HAP-1 (cell line): Measurements from ENCODE around the gene ITGA8.
"Not testable (repeated sequence)": the region's sequence is repeated elsewhere in the genome, so short reads cannot be mapped to it uniquely, and the experiment has no call there.

Experiments
- DNase-seq, 2 experiments: peaks; one replicate each; pipeline ENCODE4 v3.0.0-alpha.2; 2016 to 2020; ENCODE audit warnings: low spot score in 2 of 2
- H3K27me3 ChIP-seq: fragments of 250-450 bp; sonication (Bioruptor Pico); 2 replicates; pipeline ENCODE4 v1.5.1; 2020; ENCODE audit warnings: low read depth, mild to moderate bottlenecking, moderate library complexity
- H3K36me3 ChIP-seq: fragments of 250-450 bp; sonication (Bioruptor Pico); replicated peaks from 2 replicates; pipeline ENCODE4 v1.5.1; 2020; ENCODE audit warnings: mild to moderate bottlenecking
- H3K4me1 ChIP-seq: fragments of 250-450 bp; sonication (Bioruptor Pico); 2 replicates; pipeline ENCODE4 v1.5.1; 2020; ENCODE audit warnings: mild to moderate bottlenecking
- H3K4me3 ChIP-seq: fragments of 250-450 bp; sonication (Bioruptor Pico); 2 replicates; pipeline ENCODE4 v1.5.1; 2020; ENCODE audit warnings: mild to moderate bottlenecking, moderate library complexity
- H3K9me3 ChIP-seq: fragments of 250-450 bp; sonication (Bioruptor Pico); 2 replicates; pipeline ENCODE4 v1.5.1; 2020; ENCODE audit warnings: mild to moderate bottlenecking, moderate library complexity
- in situ Hi-C: fragments of 300-500 bp; cut with MboI; formaldehyde crosslinking; loops from 3 replicates; pipeline ENCODE4 v1.14.3; 2020; ENCODE audit warnings: low sequenced_read_pairs, inconsistent platforms, mixed read lengths

Gene ITGA8

DNA sequence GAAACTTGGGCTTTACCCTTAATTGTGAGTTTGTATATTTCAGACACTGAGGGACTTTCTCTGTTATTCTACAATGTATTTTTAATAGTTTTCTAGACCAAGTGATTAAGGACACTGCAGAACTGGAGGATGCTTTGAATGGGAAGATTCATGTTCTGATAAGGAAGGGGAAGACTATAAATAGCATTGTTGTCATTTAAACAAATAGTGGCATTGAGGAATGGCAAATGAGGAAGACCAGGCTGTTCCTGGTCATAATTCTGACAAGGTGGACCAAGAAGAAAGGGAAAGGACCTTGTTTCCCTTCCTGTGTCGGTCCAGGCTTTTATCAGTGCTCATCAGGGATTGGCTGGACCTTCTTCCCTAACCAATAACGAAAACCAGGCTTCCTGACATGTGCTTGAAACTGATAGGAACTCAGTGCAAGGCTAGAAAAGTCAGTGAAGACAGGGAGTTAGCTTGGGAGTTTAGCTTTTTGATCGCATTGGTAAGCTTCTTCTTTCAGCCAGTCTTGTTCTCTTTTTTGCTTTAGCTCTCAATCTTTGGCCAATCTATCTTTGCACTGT is 116.2 kb downstream of the ITGA8 start:
- no peaks in the 10 kb centered on the region for H3K36me3 ChIP-seq
- H3K9me3 ChIP-seq: no peaks in the 10 kb centered on the region
- H3K4me3 ChIP-seq: no peak overlapping the region
- H3K27me3 ChIP-seq: 0 out of 2 replicates have a peak, but pooled peaks cover 2% of the 10 kb centered on the region
- no peaks in the 10 kb centered on the region for H3K4me1 ChIP-seq
- no peak for DNase-seq
- in situ Hi-C loops: no loop called here

DNA sequence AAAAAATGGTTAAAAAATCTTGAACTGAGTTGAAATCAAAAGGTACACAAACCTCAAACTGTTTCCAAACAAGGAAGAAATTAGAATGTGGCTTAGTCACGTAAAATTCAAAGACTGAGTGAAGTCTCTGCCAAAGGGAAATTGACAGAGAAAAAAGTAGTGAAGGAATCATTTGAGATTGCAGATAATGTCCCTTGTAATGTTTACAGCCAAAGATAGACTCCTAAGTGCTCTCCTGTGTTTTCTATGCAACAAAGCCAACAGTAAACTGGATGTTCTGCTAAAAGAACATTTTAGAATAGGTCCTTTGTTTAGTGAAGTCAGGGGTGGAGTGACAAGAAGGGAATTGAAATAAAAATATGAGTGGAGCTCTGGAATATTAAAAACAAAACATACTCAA is 117.9 kb downstream of the ITGA8 start:
- no peaks in the 10 kb centered on the region for H3K9me3 ChIP-seq
- in situ Hi-C loops: no loop called here
- no peak overlapping the region for H3K4me3 ChIP-seq
- 0 out of 2 replicates have a peak, but pooled peaks cover 2% of the 10 kb centered on the region for H3K27me3 ChIP-seq
- no peaks in the 10 kb centered on the region for H3K4me1 ChIP-seq
- no peak for DNase-seq
- H3K36me3 ChIP-seq: no peaks in the 10 kb centered on the region

DNA sequence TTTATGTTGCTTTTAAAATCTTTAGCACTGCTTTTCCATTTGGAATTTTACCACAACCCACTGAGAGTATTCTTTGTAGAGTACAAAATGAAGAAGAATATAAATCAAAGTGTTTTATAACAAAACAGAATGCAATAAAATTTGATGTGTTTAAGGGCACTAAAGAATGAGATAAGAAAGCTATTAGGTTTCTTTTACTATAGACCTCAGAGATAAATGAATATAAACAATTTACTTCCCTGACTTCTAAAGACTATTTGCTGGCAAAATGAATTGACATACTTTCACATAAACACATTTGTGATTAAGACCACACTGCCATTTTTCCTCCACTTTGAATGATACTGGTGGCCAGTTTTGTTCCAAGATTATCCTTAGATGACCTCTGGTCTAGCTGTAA is 124.5 kb downstream of the ITGA8 start:
- Histone ChIP-seq H3K4me1 (no peaks in the 10 kb centered on the region), H3K27me3 (no peaks in the 10 kb centered on the region), H3K36me3 (no peaks in the 10 kb centered on the region), H3K4me3 (no peak overlapping the region), H3K9me3 (no peaks in the 10 kb centered on the region)
- no peak for DNase-seq
- in situ Hi-C loops: no loop called here

DNA sequence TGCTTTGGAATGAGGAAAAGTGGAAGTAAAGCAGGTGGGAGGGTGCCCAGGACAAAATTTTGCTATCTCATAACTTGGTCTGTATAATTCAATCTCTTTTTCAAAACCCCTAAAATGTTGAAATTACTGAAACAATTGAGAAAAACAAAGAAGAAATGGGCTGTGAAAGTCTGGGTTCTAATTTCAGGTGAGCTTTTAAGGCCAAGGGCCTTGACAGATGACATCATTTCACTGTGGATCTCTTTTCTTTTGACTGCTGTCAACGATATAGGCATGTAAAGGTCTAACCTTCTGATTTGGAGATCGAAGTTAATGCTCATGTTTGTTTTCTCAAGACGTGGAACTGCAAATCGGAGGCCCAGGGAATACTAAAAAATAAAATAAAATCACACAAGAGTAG is 127.8 kb downstream of the ITGA8 start:
- Histone ChIP-seq H3K36me3 (no peaks in the 10 kb centered on the region), H3K4me3 (no peak overlapping the region), H3K27me3 (0 out of 2 replicates have a peak, but pooled peaks cover 2% of the 10 kb centered on the region), H3K9me3 (no peaks in the 10 kb centered on the region), H3K4me1 (no peaks in the 10 kb centered on the region)
- DNase-seq: no peak
- in situ Hi-C loops: no loop called here

DNA sequence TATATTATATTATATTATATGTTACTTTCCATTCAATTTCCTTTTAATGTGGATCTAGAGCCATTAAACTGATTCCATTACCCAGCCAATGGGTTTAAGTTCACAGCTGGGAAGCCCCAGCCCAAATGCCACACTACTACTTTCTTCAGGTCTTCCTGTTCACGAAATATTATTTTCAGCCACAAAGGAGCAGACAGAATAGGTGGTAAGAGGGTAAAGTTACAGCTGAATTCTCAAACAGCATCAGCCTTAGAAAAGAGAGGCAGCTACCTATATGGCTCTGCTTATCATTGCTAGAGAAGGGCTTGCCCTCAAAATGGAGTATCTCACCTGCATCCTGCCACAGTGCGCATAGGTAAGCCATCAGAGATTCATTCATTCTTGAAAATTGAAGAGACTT is 128.3 kb downstream of the ITGA8 start:
- no peaks in the 10 kb centered on the region for H3K36me3 ChIP-seq
- H3K27me3 ChIP-seq: 0 out of 2 replicates have a peak, but pooled peaks cover 2% of the 10 kb centered on the region
- in situ Hi-C loops: no loop called here
- no peaks in the 10 kb centered on the region for H3K9me3 ChIP-seq
- H3K4me3 ChIP-seq: no peak overlapping the region
- DNase-seq: no peak
- H3K4me1 ChIP-seq: no peaks in the 10 kb centered on the region

DNA sequence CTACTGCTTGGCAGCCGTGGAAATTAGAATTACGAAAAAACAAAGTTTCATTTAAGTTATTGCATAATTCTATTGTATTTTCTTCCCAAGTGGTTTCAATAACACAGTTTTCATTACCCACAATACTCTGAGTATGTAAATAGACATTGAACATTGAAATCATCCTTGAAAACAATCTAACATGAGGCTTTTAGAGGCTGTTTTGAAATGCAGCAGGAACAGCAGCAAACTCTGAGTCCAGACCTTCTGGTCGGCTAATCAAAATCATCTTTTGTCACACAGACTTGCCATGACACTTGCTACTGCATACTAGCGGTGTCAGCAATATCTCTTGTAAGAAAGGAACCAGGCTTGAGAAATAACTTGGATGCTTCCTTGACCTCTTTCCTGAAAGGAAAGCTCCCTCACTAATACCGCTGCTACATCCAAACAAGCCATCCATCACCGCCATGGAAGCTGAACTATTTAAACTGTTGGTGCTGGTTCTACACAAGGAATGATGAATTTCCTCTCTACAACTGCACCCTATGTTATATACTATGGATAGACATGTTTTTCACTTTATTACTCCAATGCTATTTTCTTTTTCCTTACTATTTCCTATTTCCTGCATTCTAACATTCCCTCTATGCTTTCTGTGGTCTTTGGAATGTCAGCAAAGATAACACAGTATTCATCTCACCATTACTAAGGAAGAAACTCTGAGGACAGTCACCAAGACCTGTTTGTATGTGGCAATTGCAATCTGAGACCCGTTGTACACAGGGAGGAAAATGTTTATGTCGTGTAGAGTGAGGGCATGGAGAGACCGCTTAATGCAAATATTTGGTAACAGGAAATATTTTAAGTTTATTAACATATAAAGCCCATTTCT is 130.8 kb downstream of the ITGA8 start:
- Histone ChIP-seq H3K27me3 (0 out of 2 replicates have a peak, but pooled peaks cover 2% of the 10 kb centered on the region), H3K36me3 (no peaks in the 10 kb centered on the region), H3K9me3 (no peaks in the 10 kb centered on the region), H3K4me3 (no peak overlapping the region), H3K4me1 (no peaks in the 10 kb centered on the region)
- DNase-seq: no peak
- in situ Hi-C loops: no loop called here

DNA sequence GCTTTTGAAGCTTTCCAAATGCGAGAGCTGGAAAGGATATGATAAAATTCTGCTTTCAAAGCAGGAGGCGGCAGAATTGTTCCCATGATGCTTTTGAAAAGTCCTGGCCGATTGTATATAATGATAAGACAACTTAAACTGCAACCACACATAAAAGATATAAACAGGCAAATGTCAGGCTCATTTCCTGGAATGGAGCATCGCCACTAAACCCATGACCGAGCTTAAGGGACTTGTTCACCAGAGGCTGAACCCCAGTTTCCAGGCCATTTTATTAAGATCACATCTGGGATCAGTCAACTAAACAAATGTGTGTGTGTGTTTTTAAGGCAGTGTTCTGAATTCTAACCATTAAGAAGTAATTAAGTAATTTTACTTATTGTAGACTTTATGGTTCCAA is 131.6 kb downstream of the ITGA8 start:
- DNase-seq: no peak
- H3K9me3 ChIP-seq: no peaks in the 10 kb centered on the region
- H3K4me3 ChIP-seq: no peak overlapping the region
- no peaks in the 10 kb centered on the region for H3K36me3 ChIP-seq
- 0 out of 2 replicates have a peak, but pooled peaks cover 2% of the 10 kb centered on the region for H3K27me3 ChIP-seq
- H3K4me1 ChIP-seq: no peaks in the 10 kb centered on the region
- in situ Hi-C loops: no loop called here

DNA sequence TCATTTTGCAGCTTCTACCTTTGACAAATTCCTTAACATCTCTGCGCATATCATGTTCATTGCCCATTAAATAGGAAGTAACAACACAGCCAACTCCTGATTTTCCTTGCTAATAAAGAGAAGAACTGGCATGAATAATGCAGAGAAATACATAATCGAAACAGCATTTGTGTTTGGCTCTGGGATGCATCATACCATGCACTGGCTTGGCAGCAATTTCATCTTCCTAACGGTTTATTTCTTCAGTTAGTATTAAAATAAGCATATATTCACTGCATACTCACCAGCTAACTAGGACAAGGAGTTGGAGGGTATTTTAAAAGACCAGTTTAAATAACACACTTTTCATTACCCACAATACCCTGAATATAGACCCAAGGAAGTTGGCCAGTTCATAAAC is 132.5 kb downstream of the ITGA8 start:
- no peak for DNase-seq
- Histone ChIP-seq H3K27me3 (0 out of 2 replicates have a peak, but pooled peaks cover 2% of the 10 kb centered on the region), H3K4me3 (no peak overlapping the region), H3K4me1 (no peaks in the 10 kb centered on the region), H3K9me3 (no peaks in the 10 kb centered on the region), H3K36me3 (no peaks in the 10 kb centered on the region)
- in situ Hi-C loops: no loop called here

DNA sequence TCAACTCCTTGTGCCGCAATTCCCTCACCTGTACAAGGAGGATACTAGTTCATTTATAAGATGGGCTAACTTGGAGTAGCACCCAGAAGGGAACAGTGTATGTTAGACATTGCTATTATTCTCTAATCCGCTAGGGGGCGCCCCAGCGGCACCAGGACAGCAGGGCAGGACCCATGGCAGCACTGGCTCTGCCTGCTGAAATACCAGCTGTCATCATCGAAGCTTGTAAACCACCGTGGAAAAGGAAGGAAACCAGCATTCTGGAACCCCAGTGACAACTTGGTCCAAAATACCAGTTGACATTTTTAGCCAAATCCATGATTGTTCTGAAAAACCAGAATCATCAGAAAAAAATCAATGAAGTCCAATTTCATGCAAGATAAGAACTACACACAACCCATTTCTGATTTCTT is 134.4 kb downstream of the ITGA8 start:
- Histone ChIP-seq H3K27me3 (0 out of 2 replicates have a peak, but pooled peaks cover 2% of the 10 kb centered on the region), H3K4me3 (no peak overlapping the region), H3K9me3 (no peaks in the 10 kb centered on the region), H3K36me3 (no peaks in the 10 kb centered on the region), H3K4me1 (no peaks in the 10 kb centered on the region)
- peak; percentile 57 to 73 for DNase-seq
- in situ Hi-C loops: no loop called here

DNA sequence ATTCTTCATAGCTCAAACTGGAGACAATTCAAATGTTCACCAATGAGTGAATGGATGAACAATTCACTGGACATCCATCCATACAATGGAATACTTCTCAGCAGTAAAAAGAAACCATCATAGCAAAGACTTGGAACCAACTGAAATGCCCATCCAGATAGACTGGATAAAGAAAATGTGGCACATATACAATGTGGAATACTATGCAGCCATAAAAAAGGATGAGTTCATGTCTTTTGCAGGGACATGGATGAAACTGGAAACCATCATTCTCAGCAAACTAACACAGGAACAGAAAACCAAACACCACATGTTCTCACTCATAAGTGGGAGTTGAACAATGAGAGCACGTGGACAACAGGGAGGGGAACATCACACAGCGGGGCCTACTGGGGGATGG is 136.8 kb downstream of the ITGA8 start:
- H3K4me1 ChIP-seq, H3K27me3 ChIP-seq, DNase-seq, H3K4me3 ChIP-seq, in situ Hi-C loops, H3K36me3 ChIP-seq, H3K9me3 ChIP-seq: not testable (repeated sequence)

DNA sequence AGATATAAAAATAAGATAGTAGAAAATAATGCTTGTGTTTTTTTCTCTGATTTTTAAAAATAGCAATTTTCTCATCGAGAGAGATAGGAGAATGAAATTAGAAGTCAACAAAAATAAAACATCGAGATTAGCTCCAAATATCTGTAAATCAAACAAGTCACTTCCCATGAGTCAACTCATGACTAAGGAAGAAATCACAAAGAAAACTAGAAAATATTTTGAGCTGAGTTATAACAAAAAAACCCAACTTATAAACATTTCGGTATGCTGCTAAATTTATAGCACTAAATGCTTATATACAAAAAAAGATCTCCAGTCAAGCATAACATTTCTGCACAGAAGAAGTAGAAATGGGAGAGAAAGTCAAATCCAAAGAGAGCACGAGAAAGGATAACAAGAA is 140.1 kb downstream of the ITGA8 start:
- DNase-seq: no peak
- in situ Hi-C loops: no loop called here

DNA sequence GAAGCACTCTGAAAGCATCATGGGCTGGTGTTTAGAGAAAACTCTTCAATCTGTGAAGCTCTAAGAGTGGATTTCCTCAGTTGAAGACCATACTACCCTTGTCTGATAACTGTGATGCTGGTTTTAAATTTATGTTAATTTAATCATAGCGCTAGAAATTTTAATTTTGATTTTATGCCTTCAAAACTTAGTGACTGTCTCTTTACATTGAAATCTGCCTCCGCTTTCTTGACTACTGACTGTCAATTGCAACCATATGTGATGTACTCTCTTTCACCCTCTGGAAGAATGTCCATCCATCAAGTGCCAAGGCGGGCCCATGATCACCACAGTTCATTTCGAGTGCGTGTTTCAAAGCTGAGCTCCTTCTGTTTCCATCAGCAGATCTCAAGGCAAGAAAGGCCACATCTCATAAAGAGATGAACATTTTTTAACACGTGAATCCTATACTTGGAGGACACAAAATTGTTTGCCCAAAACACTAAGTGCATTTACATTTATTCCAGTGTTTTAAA is 147.1 kb downstream of the ITGA8 start:
- no peaks in the 10 kb centered on the region; the same call in 1 of the 2 replicates for H3K27me3 ChIP-seq
- DNase-seq: no peak
- H3K4me3 ChIP-seq: no peak overlapping the region
- H3K4me1 ChIP-seq: no peaks in the 10 kb centered on the region
- no peaks in the 10 kb centered on the region for H3K36me3 ChIP-seq
- no peaks in the 10 kb centered on the region for H3K9me3 ChIP-seq
- in situ Hi-C loops: no loop called here

More for the DNA sequence above, 140.1 kb downstream of the ITGA8 start:
- Histone ChIP-seq H3K4me1 (no peaks in the 10 kb centered on the region), H3K4me3 (no peak overlapping the region), H3K36me3 (no peaks in the 10 kb centered on the region), H3K27me3 (no peaks in the 10 kb centered on the region), H3K9me3 (no peaks in the 10 kb centered on the region)

DNA sequence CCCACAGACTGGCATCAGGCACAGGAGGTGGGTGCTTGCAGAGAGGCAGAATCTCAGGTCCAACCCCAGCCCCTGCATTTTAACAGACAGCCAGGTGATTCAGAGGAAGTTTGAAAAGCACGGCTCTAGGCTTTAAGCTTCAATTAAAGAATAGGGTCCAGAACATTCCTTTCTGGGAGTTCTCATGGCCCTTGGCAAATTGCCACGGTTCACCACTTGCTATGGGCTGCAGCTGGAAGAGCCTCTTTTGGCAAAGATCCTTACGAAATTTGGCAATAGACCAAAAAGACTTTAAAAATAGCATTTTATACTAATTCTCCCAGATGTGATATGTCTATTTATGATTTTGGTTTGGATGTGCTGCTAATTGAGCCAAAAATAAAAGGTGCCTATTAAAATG is 148.1 kb downstream of the ITGA8 start:
- Histone ChIP-seq H3K27me3 (no peaks in the 10 kb centered on the region; the same call in 1 of the 2 replicates), H3K9me3 (no peaks in the 10 kb centered on the region), H3K4me3 (no peak overlapping the region), H3K4me1 (no peaks in the 10 kb centered on the region), H3K36me3 (no peaks in the 10 kb centered on the region)
- DNase-seq: peak in 1 of 2 experiments; percentile 9
- in situ Hi-C loops: no loop called here

DNA sequence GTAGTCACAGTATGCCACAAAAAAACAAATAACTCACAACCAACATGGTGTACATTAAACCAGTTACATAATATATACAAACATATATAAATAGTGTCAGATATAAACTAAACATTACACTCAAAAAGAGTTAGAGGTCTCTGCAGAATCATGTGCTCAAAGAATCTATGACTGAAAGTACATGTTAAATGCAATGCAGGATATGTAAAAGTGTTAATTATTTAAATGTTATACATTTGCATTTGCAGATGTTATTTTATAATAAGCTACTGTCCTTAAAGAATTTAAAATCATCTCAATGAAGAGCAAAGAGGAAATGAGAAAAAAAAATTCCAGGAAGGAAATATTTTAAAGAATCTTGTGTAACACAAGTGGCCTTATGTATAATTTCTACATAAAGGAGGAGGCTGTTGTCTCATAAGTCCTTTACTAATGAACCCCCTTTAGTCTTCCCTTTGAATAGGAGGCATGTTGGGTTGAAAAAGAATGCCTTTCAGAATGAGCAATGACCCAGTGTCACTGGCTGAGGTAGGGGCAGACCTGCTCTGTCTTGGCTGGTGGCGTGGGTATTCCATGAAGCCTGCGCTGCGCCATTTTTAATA is 148.9 kb downstream of the ITGA8 start:
- no peaks in the 10 kb centered on the region for H3K4me1 ChIP-seq
- no peak for DNase-seq
- H3K9me3 ChIP-seq: no peaks in the 10 kb centered on the region
- no peaks in the 10 kb centered on the region; the same call in 1 of the 2 replicates for H3K27me3 ChIP-seq
- in situ Hi-C loops: no loop called here
- no peak overlapping the region for H3K4me3 ChIP-seq
- no peaks in the 10 kb centered on the region for H3K36me3 ChIP-seq
